HL-60 (cell line): ENCODE results near the gene LIPE.
A peak's percentile ranks its signal among the peaks of the same experiment; 100 is the strongest.

Experiments used
- DNase-seq, 2 experiments: peaks; one replicate each; pipeline ENCODE4 v3.0.0-alpha.2; 2010 to 2020; ENCODE audit warnings: low read depth in 1 of 2, low spot score in 1 of 2
- H3K27ac ChIP-seq: fragments of 250-450 bp; sonication (Bioruptor Pico); replicated peaks from 2 replicates; pipeline ENCODE4 v1.5.1; 2020; ENCODE audit warnings: mild to moderate bottlenecking, moderate library complexity
- H3K27me3 ChIP-seq: fragments of 250-450 bp; sonication (Bioruptor Pico); 2 replicates; pipeline ENCODE4 v1.5.1; 2021; ENCODE audit warnings: mild to moderate bottlenecking, moderate library complexity; ENCODE audit not compliant: insufficient read depth, poor library complexity, severe bottlenecking
- H3K4me3 ChIP-seq: replicated peaks from 2 replicates; pipeline ENCODE4 v1.5.1; 2011; ENCODE audit warnings: mild to moderate bottlenecking, control low read depth, low read length; ENCODE audit not compliant: insufficient read depth
- CTCF ChIP-seq: IDR thresholded peaks from one replicate; pipeline ENCODE4 v1.5.1; 2011; ENCODE audit warnings: low read length, control low read depth, inconsistent platforms; ENCODE audit not compliant: insufficient read depth
- GABPA ChIP-seq: IDR thresholded peaks from 2 replicates; pipeline ENCODE4 v1.6.1; 2012; ENCODE audit warnings: low read depth
- POLR2AphosphoS5 ChIP-seq: IDR thresholded peaks from 2 replicates; pipeline ENCODE4 v1.6.1; 2012; ENCODE audit warnings: low read depth
- REST ChIP-seq: IDR thresholded peaks from 2 replicates; pipeline ENCODE4 v1.6.1; 2012; ENCODE audit warnings: low read depth; ENCODE audit not compliant: insufficient replicate concordance
- SPI1 ChIP-seq: IDR thresholded peaks from 2 replicates; pipeline ENCODE4 v1.6.1; 2012; ENCODE audit warnings: low read depth, mild to moderate bottlenecking, borderline replicate concordance

The LIPE gene

GRCh38 chr19:42433503-42434260 lies 6.5 kb upstream of the LIPE start:
- DNase-seq, result peak in 1 of 2 experiments; percentile 78
- Histone ChIP-seq H3K4me3 (no peak overlapping the region), H3K27me3 (no peaks in the 10 kb centered on the region), H3K27ac (no peak overlapping the region)
- TF ChIP-seq CTCF (peak; percentile 82), GABPA (no peak)

GRCh38 chr19:42431486-42431885 lies 4.3 kb upstream of the LIPE start:
- H3K27me3 ChIP-seq, result no peaks in the 10 kb centered on the region
- H3K4me3 ChIP-seq, result no peak overlapping the region
- H3K27ac ChIP-seq, result no peak overlapping the region
- TF ChIP-seq CTCF, result no peak
- TF ChIP-seq POLR2AphosphoS5, result no peak
- no peak for TF ChIP-seq GABPA
- TF ChIP-seq REST, result no peak
- no peak for TF ChIP-seq SPI1
- no peak for DNase-seq

- no peak overlapping the region for H3K4me3 ChIP-seq
- no peak for DNase-seq
- H3K27me3 ChIP-seq, result peaks cover 4% of the 10 kb centered on the region
- TF ChIP-seq REST (no peak), POLR2AphosphoS5 (no peak), GABPA (no peak), SPI1 (no peak)
- H3K27ac ChIP-seq, result no peak overlapping the region
These were observed 1.5 kb upstream of the LIPE start for GRCh38 chr19:42428676-42429075.

GRCh38 chr19:42426643-42427042 lies 545 bp downstream of the LIPE start:
- no peak for DNase-seq
- no peak overlapping the region for H3K27ac ChIP-seq
- H3K27me3 ChIP-seq, result peaks cover 5% of the 10 kb centered on the region
- no peak overlapping the region for H3K4me3 ChIP-seq
- TF ChIP-seq GABPA (no peak), SPI1 (no peak)

- H3K27me3 ChIP-seq, result peaks cover 5% of the 10 kb centered on the region
These were observed 2.5 kb downstream of the LIPE start for GRCh38 chr19:42424712-42425131.

More at GRCh38 chr19:42424712-42425131, 2.5 kb downstream of the LIPE start:
- H3K27ac ChIP-seq, result no peak overlapping the region
- no peak for TF ChIP-seq CTCF
- TF ChIP-seq REST, result no peak
- TF ChIP-seq SPI1, result no peak
- TF ChIP-seq POLR2AphosphoS5, result no peak
- no peak for TF ChIP-seq GABPA
- H3K4me3 ChIP-seq, result no peak overlapping the region
- DNase-seq, result no peak
